Measurements from ENCODE around the gene TSC2.

DNA sequence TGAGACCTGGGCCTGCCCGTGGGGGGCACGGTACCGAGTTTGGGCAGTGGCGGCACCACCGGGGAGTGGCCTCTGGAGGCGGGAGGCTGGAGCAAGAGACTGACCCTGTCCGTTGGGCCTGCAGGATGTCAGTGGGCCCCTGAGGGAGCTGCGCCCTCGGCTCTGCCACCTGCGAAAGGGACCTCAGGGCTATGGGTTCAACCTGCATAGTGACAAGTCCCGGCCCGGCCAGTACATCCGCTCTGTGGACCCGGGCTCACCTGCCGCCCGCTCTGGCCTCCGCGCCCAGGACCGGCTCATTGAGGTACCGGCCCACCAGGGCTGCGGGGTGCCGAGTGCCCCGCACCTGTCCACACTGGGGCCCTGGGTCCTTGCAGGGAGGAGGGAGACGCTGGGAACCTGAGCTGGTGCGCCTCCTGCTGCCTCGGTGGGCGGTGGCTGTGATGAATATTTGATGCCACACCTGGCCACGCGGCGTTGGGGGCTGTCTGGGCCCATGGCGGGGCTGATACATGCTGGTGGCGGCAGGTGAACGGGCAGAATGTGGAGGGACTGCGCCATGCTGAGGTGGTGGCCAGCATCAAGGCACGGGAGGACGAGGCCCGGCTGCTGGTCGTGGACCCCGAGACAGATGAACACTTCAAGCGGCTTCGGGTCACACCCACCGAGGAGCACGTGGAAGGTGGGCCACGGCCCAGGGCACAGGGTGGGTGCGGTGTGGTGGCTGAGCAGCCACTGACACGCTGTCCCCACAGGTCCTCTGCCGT lies 11.4 kb upstream of the TSC2 start:
- TF ChIP-seq CTCF (IDR thresholded peaks at IDR 0.05): no peak
- no peak for TF ChIP-seq POLR2AphosphoS5 (IDR thresholded peaks at IDR 0.05)
- TF ChIP-seq POLR2A (IDR thresholded peaks at IDR 0.05): no peak

Data from transverse colon (tissue), 4 donors.